A549 treated with dexamethasone at 1 μM for 4 hours (cell line): ENCODE measurements around the gene GLYATL2. TPM values are rescaled to one million over a fixed set of nuclear protein-coding genes. Genes with fewer than 3 reads are reported as not detected.

Experiments used
- total RNA-seq: library from RNA; stranded (reverse); fragments of 200-300 nt; extraction: Qiagen RNA extraction; gene quantifications from 5 replicates; pipeline ENCODE4 v1.2.3, GENCODE V29; 2022

The GLYATL2 gene, protein sequence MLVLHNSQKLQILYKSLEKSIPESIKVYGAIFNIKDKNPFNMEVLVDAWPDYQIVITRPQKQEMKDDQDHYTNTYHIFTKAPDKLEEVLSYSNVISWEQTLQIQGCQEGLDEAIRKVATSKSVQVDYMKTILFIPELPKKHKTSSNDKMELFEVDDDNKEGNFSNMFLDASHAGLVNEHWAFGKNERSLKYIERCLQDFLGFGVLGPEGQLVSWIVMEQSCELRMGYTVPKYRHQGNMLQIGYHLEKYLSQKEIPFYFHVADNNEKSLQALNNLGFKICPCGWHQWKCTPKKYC
- total RNA-seq: 0.06 to 0.21 TPM in 2 of 5 replicates, not detected in the others

GRCh38 chr11:58844361-58845005 lies at the start of gene GLYATL2:
Gene GLYATL2 (minus strand): TSS chr11:58844704. CDS start chr11:58839612, 5,092 bp downstream.

Other genes starting within 250 kb of the GLYATL2 start
- 1.2 to 1.7 TPM (median 1.3 TPM) in 5 replicates for gene CNTF, start 222.0 kb downstream of the GLYATL2 start, total RNA-seq
- not detected in 5 replicates for gene GLYAT, start 112.8 kb downstream of the GLYATL2 start, total RNA-seq
- gene GLYATL1, start 94.8 kb upstream of the GLYATL2 start, total RNA-seq: not detected in 5 replicates
- not detected in 5 replicates for gene GLYATL1B, start 241.6 kb upstream of the GLYATL2 start, total RNA-seq